BLaER1 treated with 17β-estradiol and CSF1 and Interleukin-3, amounts not matched to agents 10 nM and 100 nM (cell line): ENCODE measurements around the gene CCDC178.
A peak's percentile ranks its signal among the peaks of the same experiment; 100 is the strongest.
"Not testable (repeated sequence)": the region's sequence is repeated elsewhere in the genome, so short reads cannot be mapped to it uniquely, and the experiment has no call there.

Experiments used
- H3K27ac ChIP-seq, 11 experiments: shearing (Covaris generic); formaldehyde crosslinking; 2 replicates each; pipeline ENCODE4 v1.8.1; 2022
- H3K27me3 ChIP-seq, 11 experiments: shearing (Covaris generic); formaldehyde crosslinking; 2 replicates each; pipeline ENCODE4 v1.8.1; 2022
- H3K36me3 ChIP-seq, 11 experiments: shearing (Covaris generic); formaldehyde crosslinking; 2 replicates each; pipeline ENCODE4 v1.8.1; 2022
- H3K4me1 ChIP-seq, 10 experiments: shearing (Covaris generic); formaldehyde crosslinking; 2 replicates each; pipeline ENCODE4 v1.8.1; 2022
- H3K4me2 ChIP-seq, 11 experiments: shearing (Covaris generic); formaldehyde crosslinking; 2 replicates each; pipeline ENCODE4 v1.8.1; 2022
- H3K4me3 ChIP-seq, 10 experiments: shearing (Covaris generic); formaldehyde crosslinking; 2 replicates each; pipeline ENCODE4 v1.8.1; 2022
- H3K9ac ChIP-seq, 11 experiments: shearing (Covaris generic); formaldehyde crosslinking; 2 replicates each; pipeline ENCODE4 v1.8.1; 2022
- H3K9me3 ChIP-seq, 11 experiments: shearing (Covaris generic); formaldehyde crosslinking; replicated peaks in 1 of 11; 2 replicates each; pipeline ENCODE4 v1.8.1; 2022
- H4K20me1 ChIP-seq, 11 experiments: shearing (Covaris generic); formaldehyde crosslinking; 2 replicates each; pipeline ENCODE4 v1.8.1; 2022
- Cebpa-rat ChIP-seq, 11 experiments: shearing (Covaris generic); IDR thresholded peaks; 2 replicates each; pipeline ENCODE4 v1.8.1; 2022

The CCDC178 gene

GRCh38 chr18:33195795-33196194 is 244.7 kb downstream of the CCDC178 start:
- no peak overlapping the region for H3K4me2 ChIP-seq
- no peaks in the 10 kb centered on the region for H3K36me3 ChIP-seq
- no peak overlapping the region for H3K9ac ChIP-seq
- H4K20me1 ChIP-seq = no peaks in the 10 kb centered on the region
- no peaks in the 10 kb centered on the region for H3K27me3 ChIP-seq
- no peak overlapping the region for H3K4me3 ChIP-seq
- no peaks in the 10 kb centered on the region for H3K9me3 ChIP-seq
- H3K27ac ChIP-seq = no peak overlapping the region
- TF ChIP-seq Cebpa-rat (IDR thresholded peaks at IDR 0.05) = no peak
- no peaks in the 10 kb centered on the region for H3K4me1 ChIP-seq

- Histone ChIP-seq H4K20me1 (no peaks in the 10 kb centered on the region), H3K4me1 (no peaks in the 10 kb centered on the region), H3K4me3 (no peak overlapping the region), H3K9me3 (no peaks in the 10 kb centered on the region), H3K9ac (no peak overlapping the region), H3K27me3 (no peaks in the 10 kb centered on the region), H3K27ac (no peak overlapping the region), H3K36me3 (no peaks in the 10 kb centered on the region), H3K4me2 (no peak overlapping the region)
- TF ChIP-seq Cebpa-rat (IDR thresholded peaks at IDR 0.05) = no peak
Measured at GRCh38 chr18:33194793-33195192, 245.7 kb downstream of the CCDC178 start.

- Histone ChIP-seq H3K4me3 (no peak overlapping the region), H3K9ac (no peak overlapping the region), H3K27me3 (no peaks in the 10 kb centered on the region)
Measured at GRCh38 chr18:33184958-33185357, 255.6 kb downstream of the CCDC178 start.

GRCh38 chr18:33184175-33184574 is 256.3 kb downstream of the CCDC178 start:
- Histone ChIP-seq H3K4me2 (peak overlapping the region in 6 of 11 experiments; percentile 1 to 47 (median 24); a peak in 8 of 22 replicates), H3K36me3 (no peaks in the 10 kb centered on the region), H3K4me3 (no peak overlapping the region), H3K9ac (no peak overlapping the region), H3K27ac (0 out of 22 replicates have a peak overlapping the region, but pooled peaks of 1 of the 11 experiments have one; percentile 7), H3K27me3 (no peaks in the 10 kb centered on the region), H3K9me3 (no peaks in the 10 kb centered on the region), H4K20me1 (no peaks in the 10 kb centered on the region), H3K4me1 (peaks cover 0 to 21% (median 4%) of the 10 kb centered on the region in 10 experiments; a peak in 11 of 20 replicates)
- TF ChIP-seq Cebpa-rat (IDR thresholded peaks at IDR 0.05) = no peak

More at GRCh38 chr18:33184958-33185357, 255.6 kb downstream of the CCDC178 start:
- Histone ChIP-seq H3K4me2 (peak overlapping the region in 5 of 11 experiments; percentile 1 to 44 (median 21); a peak in 5 of 22 replicates), H3K36me3 (no peaks in the 10 kb centered on the region), H4K20me1 (no peaks in the 10 kb centered on the region), H3K4me1 (peaks cover 0 to 21% (median 4%) of the 10 kb centered on the region in 10 experiments; a peak in 11 of 20 replicates), H3K9me3 (no peaks in the 10 kb centered on the region), H3K27ac (no peak overlapping the region)
- TF ChIP-seq Cebpa-rat (IDR thresholded peaks at IDR 0.05) = no peak

- no peaks in the 10 kb centered on the region for H3K9me3 ChIP-seq
- no peaks in the 10 kb centered on the region for H3K27me3 ChIP-seq
- H3K4me1 ChIP-seq = peaks cover 0 to 21% (median 4%) of the 10 kb centered on the region in 10 experiments; a peak in 11 of 20 replicates
- no peak overlapping the region for H3K4me2 ChIP-seq
- H3K9ac ChIP-seq = no peak overlapping the region
- H3K36me3 ChIP-seq = no peaks in the 10 kb centered on the region
- no peak overlapping the region for H3K27ac ChIP-seq
- TF ChIP-seq Cebpa-rat (IDR thresholded peaks at IDR 0.05) = no peak
- H4K20me1 ChIP-seq = no peaks in the 10 kb centered on the region
- no peak overlapping the region for H3K4me3 ChIP-seq
Measured at GRCh38 chr18:33183136-33183535, 257.4 kb downstream of the CCDC178 start.

- Histone ChIP-seq H3K9ac (no peak overlapping the region), H3K9me3 (no peaks in the 10 kb centered on the region), H3K36me3 (no peaks in the 10 kb centered on the region), H3K27ac (no peak overlapping the region), H4K20me1 (no peaks in the 10 kb centered on the region), H3K27me3 (no peaks in the 10 kb centered on the region), H3K4me1 (peaks cover 0 to 21% (median 4%) of the 10 kb centered on the region in 10 experiments; a peak in 11 of 20 replicates), H3K4me3 (no peak overlapping the region), H3K4me2 (no peak overlapping the region)
- no peak for TF ChIP-seq Cebpa-rat (IDR thresholded peaks at IDR 0.05)
Measured at GRCh38 chr18:33181016-33181415, 259.5 kb downstream of the CCDC178 start.

- Histone ChIP-seq H3K4me3 (no peak overlapping the region), H3K27ac (no peak overlapping the region), H3K4me1 (no peaks in the 10 kb centered on the region), H3K9ac (no peak overlapping the region), H3K9me3 (no peaks in the 10 kb centered on the region), H3K4me2 (no peak overlapping the region), H3K27me3 (no peaks in the 10 kb centered on the region), H4K20me1 (no peaks in the 10 kb centered on the region), H3K36me3 (no peaks in the 10 kb centered on the region)
- no peak for TF ChIP-seq Cebpa-rat (IDR thresholded peaks at IDR 0.05)
Measured at GRCh38 chr18:33169218-33169617, 271.3 kb downstream of the CCDC178 start.

GRCh38 chr18:33164121-33164520 is 276.4 kb downstream of the CCDC178 start:
- H4K20me1 ChIP-seq, H3K27ac ChIP-seq, H3K27me3 ChIP-seq, H3K9ac ChIP-seq, H3K4me3 ChIP-seq, H3K36me3 ChIP-seq, H3K9me3 ChIP-seq, H3K4me2 ChIP-seq, H3K4me1 ChIP-seq: not testable (repeated sequence)

GRCh38 chr18:33161131-33161530 is 279.4 kb downstream of the CCDC178 start:
- H3K27me3 ChIP-seq = no peaks in the 10 kb centered on the region
- H3K9me3 ChIP-seq = no peaks in the 10 kb centered on the region
- H3K27ac ChIP-seq = no peak overlapping the region
- TF ChIP-seq Cebpa-rat (IDR thresholded peaks at IDR 0.05) = no peak
- H4K20me1 ChIP-seq = no peaks in the 10 kb centered on the region
- H3K4me1 ChIP-seq = peaks cover 0 to 17% (median 0%) of the 10 kb centered on the region in 10 experiments; a peak in 2 of 20 replicates
- H3K4me2 ChIP-seq = no peak overlapping the region
- H3K4me3 ChIP-seq = no peak overlapping the region
- no peaks in the 10 kb centered on the region for H3K36me3 ChIP-seq
- no peak overlapping the region for H3K9ac ChIP-seq

- Histone ChIP-seq H3K27me3 (no peaks in the 10 kb centered on the region), H3K36me3 (no peaks in the 10 kb centered on the region), H3K4me1 (peaks cover 0 to 17% (median 0%) of the 10 kb centered on the region in 10 experiments; a peak in 2 of 20 replicates), H3K27ac (no peak overlapping the region), H3K9me3 (no peaks in the 10 kb centered on the region), H3K4me3 (no peak overlapping the region), H3K9ac (no peak overlapping the region), H3K4me2 (no peak overlapping the region), H4K20me1 (no peaks in the 10 kb centered on the region)
- TF ChIP-seq Cebpa-rat (IDR thresholded peaks at IDR 0.05) = no peak
Measured at GRCh38 chr18:33159151-33159550, 281.4 kb downstream of the CCDC178 start.
